GM18951 (cell line): ENCODE measurements around the gene ELOVL2.

ENCODE experiments used
- POLR2A ChIP-seq: IDR thresholded peaks from 4 replicates; pipeline ENCODE4 v1.6.1; 2011; ENCODE audit warnings: mild to moderate bottlenecking; ENCODE audit not compliant: insufficient read length, insufficient read depth; ENCODE audit errors: extremely low read depth
- in situ Hi-C: fragments of 300-500 bp; cut with MboI; formaldehyde crosslinking; loops from one replicate; pipeline ENCODE4 v1.12.0; 2022; ENCODE audit warnings: low sequenced_read_pairs, mixed read lengths, inconsistent platforms; ENCODE audit not compliant: unreplicated experiment

ELOVL2 gene

DNA sequence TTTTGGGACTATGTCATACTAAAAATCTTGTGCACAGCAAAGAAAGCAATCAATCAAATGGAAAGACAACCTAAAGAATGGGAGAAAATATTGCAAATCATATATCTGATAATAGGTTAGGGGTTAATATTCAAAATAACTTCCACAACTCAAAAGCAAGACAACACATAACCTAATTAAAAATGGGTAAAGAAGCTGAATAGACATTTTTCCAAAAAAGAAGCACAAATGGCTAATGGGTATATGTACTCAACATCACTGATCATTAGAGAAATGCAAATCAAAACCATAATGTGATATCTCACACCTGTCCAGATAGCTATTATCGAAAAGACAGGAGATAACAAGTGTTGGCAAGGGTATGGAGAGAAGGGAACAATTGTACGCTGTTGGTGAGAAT is 104.3 kb downstream of the ELOVL2 start:
- in situ Hi-C loops: no loop called here

GRCh38 chr6:10933126-10933525 is 111.0 kb downstream of the ELOVL2 start:
- in situ Hi-C loops: no loop called here
- TF ChIP-seq POLR2A: no peak

More for the DNA sequence above, 104.3 kb downstream of the ELOVL2 start:
- TF ChIP-seq POLR2A: no peak
